ENCODE measurements around the gene ZNF765.

ZNF765 gene

GRCh38 chr19:53374288-53374687, 20.7 kb upstream of the ZNF765 start:
- Histone ChIP-seq H4K20me1 (ENCODE audit: insufficient read depth, low read length) (no peaks in the 10 kb centered on the region), H3K9me3 (ENCODE audit: low read length) (no peaks in the 10 kb centered on the region), H3K4me3 (ENCODE audit: low read depth, low read length, poor library complexity, severe bottlenecking) (no peak overlapping the region), H3F3A (ENCODE audit: insufficient read depth, low read length) (no peaks in the 10 kb centered on the region), H2AFZ (ENCODE audit: low read length) (no peak overlapping the region), H3K4me2 (ENCODE audit: low read length) (no peak overlapping the region), H3K36me3 (ENCODE audit: insufficient read depth, low read length) (no peaks in the 10 kb centered on the region), H3K27ac (ENCODE audit: low read depth, low read length, poor library complexity, severe bottlenecking) (no peak overlapping the region), H3K9ac (ENCODE audit: low read length) (no peak overlapping the region), H3K27me3 (ENCODE audit: insufficient read depth, low read length) (no peaks in the 10 kb centered on the region), H3K9me2 (ENCODE audit: low read depth, low read length) (no peaks in the 10 kb centered on the region), H3K4me1 (ENCODE audit: insufficient read depth, low read length, severe bottlenecking) (no peaks in the 10 kb centered on the region), H3K79me2 (ENCODE audit: insufficient read depth, low read length) (no peaks in the 10 kb centered on the region)
- TF ChIP-seq CTCF (IDR thresholded peaks at IDR 0.05; ENCODE audit: low read length) (no peak), EZH2 (IDR thresholded peaks at IDR 0.05; ENCODE audit: borderline replicate concordance, low read length) (no peak)

- Histone ChIP-seq H3K36me3 (ENCODE audit: insufficient read depth, low read length) (no peaks in the 10 kb centered on the region), H3F3A (ENCODE audit: insufficient read depth, low read length) (no peaks in the 10 kb centered on the region), H4K20me1 (ENCODE audit: insufficient read depth, low read length) (no peaks in the 10 kb centered on the region), H3K4me1 (ENCODE audit: insufficient read depth, low read length, severe bottlenecking) (no peaks in the 10 kb centered on the region), H3K9me3 (ENCODE audit: low read length) (no peaks in the 10 kb centered on the region), H3K27ac (ENCODE audit: low read depth, low read length, poor library complexity, severe bottlenecking) (no peak overlapping the region), H3K79me2 (ENCODE audit: insufficient read depth, low read length) (no peaks in the 10 kb centered on the region), H3K27me3 (ENCODE audit: insufficient read depth, low read length) (no peaks in the 10 kb centered on the region), H3K4me3 (ENCODE audit: low read depth, low read length, poor library complexity, severe bottlenecking) (no peak overlapping the region), H3K9ac (ENCODE audit: low read length) (no peak overlapping the region), H2AFZ (ENCODE audit: low read length) (no peak overlapping the region), H3K4me2 (ENCODE audit: low read length) (no peak overlapping the region), H3K9me2 (ENCODE audit: low read depth, low read length) (no peaks in the 10 kb centered on the region)
- TF ChIP-seq EZH2 (IDR thresholded peaks at IDR 0.05; ENCODE audit: borderline replicate concordance, low read length) (no peak), CTCF (IDR thresholded peaks at IDR 0.05; ENCODE audit: low read length) (no peak)
Measured at GRCh38 chr19:53374743-53375142, 20.2 kb upstream of the ZNF765 start.

- Histone ChIP-seq H3K4me1 (ENCODE audit: insufficient read depth, low read length, severe bottlenecking) (no peaks in the 10 kb centered on the region), H3K79me2 (ENCODE audit: insufficient read depth, low read length) (no peaks in the 10 kb centered on the region), H3K4me3 (ENCODE audit: low read depth, low read length, poor library complexity, severe bottlenecking) (no peak overlapping the region), H2AFZ (ENCODE audit: low read length) (no peak overlapping the region), H3K4me2 (ENCODE audit: low read length) (no peak overlapping the region), H3F3A (ENCODE audit: insufficient read depth, low read length) (no peaks in the 10 kb centered on the region), H4K20me1 (ENCODE audit: insufficient read depth, low read length) (no peaks in the 10 kb centered on the region), H3K9me3 (ENCODE audit: low read length) (peaks cover 8% of the 10 kb centered on the region; the same call in 1 of the 2 replicates), H3K27ac (ENCODE audit: low read depth, low read length, poor library complexity, severe bottlenecking) (no peak overlapping the region), H3K27me3 (ENCODE audit: insufficient read depth, low read length) (no peaks in the 10 kb centered on the region), H3K9ac (ENCODE audit: low read length) (no peak overlapping the region), H3K9me2 (ENCODE audit: low read depth, low read length) (no peaks in the 10 kb centered on the region), H3K36me3 (ENCODE audit: insufficient read depth, low read length) (no peaks in the 10 kb centered on the region)
- TF ChIP-seq CTCF (IDR thresholded peaks at IDR 0.05; ENCODE audit: low read length): no peak
Measured at GRCh38 chr19:53381376-53381775, 13.6 kb upstream of the ZNF765 start.

All from OCI-LY1 (cell line).